ENCODE results near the gene NRP1.
"Not testable (repeated sequence)": the region's sequence is repeated elsewhere in the genome, so short reads cannot be mapped to it uniquely, and the experiment has no call there.

Gene NRP1

DNA sequence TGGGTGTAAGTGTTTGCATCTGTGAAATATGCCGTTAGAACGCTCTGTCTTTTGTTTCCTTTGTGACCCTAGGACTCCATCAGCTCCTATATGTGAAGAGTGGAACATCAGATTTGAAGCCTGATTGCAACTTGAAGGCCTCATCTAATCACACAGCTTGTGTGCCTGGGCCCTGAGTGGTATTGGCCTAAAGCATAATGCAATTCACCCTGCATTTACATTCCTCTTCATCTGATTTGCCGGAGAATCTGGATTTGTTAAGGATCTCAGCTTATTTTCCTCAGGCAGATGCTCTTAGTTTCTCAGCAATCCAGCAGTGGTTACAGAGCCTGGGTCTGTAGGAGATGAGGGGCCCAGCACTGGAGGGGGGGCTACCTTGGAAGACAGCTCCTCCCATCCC, 193.2 kb downstream of the NRP1 start:
- no peak for FAIRE-seq

DNA sequence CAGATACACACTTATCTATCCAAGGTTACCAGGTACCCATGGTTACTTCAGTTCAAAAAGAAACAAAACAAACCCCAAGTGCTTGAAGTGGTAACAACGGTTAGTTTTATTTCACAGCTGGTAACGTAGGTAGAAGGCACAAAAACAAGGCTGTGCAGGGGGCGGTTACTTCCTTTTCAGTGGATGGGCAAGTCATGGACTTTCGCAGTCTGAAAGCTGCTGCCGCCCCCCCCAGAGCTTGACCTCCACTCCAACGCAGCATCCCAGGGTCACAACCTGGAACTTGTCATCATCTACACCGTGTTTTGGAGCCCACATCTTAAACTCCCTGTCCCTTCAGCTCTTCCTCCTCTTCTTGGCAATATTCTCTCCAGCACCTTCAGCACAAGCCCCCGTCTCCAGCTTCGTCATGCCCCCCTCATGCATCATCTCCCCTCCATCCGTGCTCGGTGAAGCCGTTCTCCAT, 195.3 kb downstream of the NRP1 start:
- no peak for FAIRE-seq

DNA sequence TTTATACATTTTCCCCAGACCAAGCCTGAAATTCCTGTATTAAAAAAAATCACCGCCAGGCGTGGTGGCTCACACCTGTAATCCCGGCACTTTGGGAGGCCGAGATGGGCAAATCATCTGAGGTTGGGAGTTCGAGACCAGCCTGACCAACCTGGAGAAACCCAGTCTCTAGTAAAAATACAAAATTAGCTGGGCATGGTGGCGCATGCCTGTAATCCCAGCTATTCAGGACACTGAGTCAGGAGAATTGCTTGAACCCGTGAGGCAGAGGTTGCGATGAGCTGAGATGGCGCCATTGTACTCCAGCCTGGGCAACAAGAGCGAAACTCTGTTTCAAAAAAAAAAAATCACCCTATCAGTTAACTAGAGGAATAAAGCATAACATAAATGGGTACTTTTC, 195.8 kb downstream of the NRP1 start:
- FAIRE-seq, result not testable (repeated sequence)

DNA sequence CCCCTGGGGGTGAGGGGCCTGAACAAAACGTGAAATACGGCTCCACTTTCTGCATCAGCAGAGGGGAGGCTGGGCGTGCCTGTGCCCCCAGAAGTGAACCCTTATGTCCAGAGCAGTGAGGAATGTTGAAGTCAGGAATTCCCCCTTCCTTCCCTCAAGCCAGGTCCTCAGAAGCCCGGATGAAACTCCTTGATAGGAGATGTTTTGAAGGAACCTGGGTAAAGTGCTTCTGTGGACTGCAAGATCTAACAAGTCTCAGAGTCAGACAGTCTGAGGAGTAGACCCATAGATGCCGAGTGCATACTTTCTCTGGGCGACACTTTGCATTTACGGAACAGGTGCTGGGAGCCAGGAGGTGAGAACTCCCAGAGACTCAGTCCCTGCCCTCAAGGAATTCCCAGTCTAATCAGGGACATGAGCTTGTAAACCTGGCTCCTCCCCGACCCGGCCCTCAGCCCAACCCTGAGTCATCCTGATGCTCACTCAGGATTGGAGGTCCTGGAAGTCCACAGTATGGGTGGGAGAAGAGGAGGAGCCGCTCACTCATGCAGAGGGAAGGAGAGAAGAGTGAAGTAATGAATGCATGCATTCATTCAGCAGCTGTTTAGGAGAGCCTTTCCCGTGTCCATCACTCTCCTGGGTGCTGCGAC, 197.0 kb downstream of the NRP1 start:
- FAIRE-seq, result no peak

DNA sequence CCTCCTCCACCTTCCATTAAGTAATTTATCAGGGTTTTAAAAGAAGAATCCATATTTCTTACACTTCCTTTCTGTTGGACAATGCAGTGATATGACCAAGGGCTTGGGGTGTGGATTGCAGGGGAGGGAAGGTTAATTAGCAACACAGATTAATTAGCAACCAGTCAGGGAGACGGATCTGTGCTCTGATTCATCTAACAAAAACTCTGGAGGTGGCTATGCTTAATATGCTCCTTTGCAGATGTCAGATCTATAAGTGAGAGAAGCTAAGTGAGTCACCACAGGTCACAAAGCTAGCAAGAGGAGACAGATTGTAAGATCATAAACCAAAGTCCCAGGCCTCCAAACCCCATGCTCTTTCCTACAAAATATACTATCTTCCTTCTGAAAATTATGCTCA, 197.7 kb downstream of the NRP1 start:
- FAIRE-seq, result no peak

DNA sequence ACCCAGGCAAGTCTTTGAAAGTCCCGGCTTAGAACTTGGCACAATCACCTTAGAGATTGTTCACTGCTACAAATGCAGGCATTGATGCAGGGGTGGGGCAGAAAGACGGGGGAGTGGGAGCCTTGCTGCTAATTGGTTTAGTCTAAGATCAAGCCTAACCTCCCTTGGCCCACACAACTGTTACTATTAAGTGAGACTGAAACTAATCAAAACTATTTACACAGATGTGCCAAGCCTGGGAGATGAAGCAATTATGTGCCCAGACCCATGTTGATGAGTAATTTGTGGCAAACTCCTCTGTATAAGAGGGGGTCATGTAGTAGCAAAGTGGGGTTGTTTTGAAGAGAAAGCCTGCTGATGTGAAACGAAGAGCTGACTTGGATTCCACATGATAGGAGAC, 198.2 kb downstream of the NRP1 start:
- FAIRE-seq, result no peak

DNA sequence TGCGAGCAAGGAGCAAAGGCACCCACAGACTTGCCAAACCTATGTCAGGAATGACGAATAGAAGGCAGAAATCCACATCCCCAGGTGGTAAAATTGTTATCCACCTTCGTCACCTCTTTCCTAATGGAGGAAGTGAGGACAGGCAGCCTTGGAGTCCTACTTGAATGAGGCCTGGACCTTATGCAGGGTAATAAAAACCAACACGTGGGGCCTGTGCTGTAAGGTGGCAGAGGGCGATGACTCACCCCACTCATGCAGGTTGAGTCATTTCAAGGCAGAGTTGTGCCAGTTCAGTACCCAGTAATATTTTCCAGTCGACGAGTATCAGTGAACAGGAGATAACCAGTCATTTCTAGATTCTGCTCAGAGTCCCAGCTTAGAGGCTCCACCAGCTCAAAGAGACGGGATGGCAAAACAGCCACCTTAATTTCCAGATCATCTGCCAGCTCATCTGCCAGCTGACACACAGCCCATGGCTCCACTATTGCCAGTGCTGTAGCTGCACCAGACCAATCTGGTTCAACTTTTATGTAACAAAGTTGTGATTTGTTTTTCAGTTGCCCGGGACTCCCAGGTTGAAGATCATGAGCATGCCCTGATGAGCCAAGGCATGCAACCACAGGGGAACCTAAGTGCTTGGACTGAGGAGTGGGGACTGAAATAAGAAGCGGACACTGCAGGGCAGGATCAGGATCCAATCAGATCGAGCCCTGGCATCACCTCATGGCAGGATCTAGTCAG, 200.3 kb downstream of the NRP1 start:
- FAIRE-seq, result no peak

DNA sequence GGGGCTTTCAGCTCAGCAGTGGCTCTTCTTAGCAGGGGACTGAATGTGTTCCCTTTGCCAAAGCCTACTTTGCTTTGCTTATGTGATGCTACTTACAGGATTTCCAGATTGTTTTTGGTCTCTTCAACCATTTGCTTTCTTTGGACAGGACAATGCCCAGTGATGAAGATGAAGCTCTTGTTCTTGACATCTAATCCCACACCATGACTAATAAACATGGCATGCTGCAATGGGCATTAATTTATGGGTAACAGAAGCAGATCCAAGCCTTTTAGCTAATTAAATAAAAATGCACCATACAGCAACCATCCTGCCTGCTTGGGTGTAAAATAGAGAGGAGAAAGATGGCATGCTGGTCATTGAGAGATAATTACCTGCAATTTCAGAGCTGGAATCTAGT, 200.9 kb downstream of the NRP1 start:
- FAIRE-seq, result no peak

DNA sequence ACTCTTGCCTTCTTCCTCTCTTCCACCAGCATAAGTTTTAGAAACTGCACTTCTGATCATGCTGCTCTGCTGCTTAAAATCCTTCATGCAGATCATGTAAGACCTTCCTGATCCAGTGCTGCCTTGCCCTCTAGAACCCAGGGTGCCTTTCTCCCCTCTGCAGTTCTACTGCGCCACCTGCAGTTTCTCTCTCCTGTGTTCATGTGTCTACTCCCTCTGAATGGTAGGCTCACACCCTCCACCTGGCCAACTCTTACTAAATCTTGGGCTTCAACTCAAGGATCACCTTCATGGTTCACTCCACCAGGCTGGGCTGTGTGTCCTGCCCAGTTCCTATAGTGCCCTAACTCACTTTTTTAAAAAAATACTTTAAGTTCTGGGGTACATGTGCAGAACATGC, 201.8 kb downstream of the NRP1 start:
- FAIRE-seq, result no peak

DNA sequence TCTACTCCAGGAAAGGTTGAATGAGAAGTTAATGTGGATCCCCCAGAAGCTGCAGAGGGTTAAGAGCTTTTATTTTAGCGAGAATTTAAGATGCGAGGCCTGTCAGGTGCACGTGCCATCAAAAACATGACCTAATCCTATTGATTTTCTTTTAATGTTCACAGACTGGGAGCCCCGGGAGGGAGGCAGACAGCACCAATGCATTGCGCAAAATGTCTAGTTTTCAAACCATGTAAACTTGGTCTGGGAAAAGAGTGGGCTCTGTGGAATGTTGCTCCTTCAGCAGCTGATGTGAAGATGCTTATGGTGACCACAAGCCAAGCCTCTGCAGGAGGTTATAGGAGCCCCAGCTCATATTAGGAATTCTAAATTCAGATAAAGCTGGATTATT, 204.5 kb downstream of the NRP1 start:
- no peak for FAIRE-seq

DNA sequence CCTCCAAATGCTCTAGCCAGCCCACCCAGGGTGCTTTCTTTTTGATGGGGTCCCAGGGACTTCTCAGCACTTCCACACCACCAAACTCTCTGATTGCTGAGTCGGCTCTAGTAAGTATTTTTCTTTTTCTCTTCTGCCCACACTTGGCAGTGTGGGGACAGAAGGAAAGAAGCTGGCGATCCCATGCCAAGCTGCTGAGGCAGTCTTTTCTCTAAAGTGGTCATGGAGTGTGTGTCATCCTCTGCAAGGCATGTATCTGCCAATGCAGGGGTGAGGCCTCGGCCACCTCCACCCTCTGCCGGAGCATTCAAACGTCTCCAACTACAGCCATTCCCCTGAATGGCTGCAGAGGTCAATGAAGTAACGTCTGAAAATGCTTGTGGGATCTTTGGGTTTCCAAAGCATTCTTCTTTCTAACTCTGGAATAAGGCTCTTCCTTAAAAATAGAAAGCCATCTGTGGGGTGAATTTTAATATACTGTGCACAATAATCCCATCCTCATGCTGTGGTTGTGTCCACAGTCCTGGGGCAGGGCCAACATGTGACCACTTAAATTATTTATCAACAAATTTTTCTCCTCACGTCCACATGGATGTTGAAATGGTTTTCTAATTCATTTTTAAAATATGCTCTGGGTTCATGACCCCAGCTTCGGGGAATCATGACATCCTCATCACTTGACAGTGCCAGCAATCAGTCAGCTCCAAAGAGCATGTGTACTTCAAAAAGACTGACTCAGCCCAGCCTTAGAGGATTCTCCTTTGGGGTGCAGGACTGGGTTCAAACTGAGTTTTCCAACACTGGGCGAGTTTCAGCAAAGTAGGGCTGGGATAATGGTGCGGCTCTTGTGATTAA, 205.1 kb downstream of the NRP1 start:
- no peak for FAIRE-seq

DNA sequence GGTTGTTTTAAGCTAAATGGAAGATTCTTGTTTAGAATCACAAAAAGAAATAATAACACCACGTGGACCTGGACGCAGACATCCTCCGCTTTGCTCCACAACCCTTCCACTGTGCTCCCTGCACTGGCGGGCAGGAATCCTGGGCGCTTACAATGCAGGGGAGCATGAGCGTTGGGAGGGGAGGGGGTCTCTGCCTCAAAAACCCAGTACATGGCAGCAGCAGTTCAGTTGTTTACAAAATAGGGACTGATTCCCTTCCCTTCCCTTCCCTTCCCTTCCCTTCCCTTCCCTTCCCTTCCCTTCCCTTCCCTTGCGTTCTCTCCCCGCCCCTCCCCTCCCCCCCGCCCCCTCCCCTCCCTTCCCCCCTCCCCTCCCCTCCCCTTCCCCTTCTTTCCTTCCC, 206.8 kb downstream of the NRP1 start:
- FAIRE-seq, result no peak

All from G401.6 (cell line).